H9 (cell line): ENCODE data around the gene IQGAP2. TPM values are rescaled to one million over a fixed set of nuclear protein-coding genes. Genes with fewer than 3 reads are reported as not detected.

ENCODE experiments used
- DNase-seq: peaks from one replicate; pipeline ENCODE4 v3.0.0-alpha.2; 2017
- H2AFZ ChIP-seq: one replicate; pipeline ENCODE4 v1.6.1; 2013; ENCODE audit warnings: mild to moderate bottlenecking, low read length, control low read depth, moderate library complexity
- H2AK5ac ChIP-seq: 2 replicates; pipeline ENCODE4 v1.6.1; 2013; ENCODE audit warnings: low read length, control low read depth, mixed read lengths; ENCODE audit not compliant: insufficient read length
- H2BK120ac ChIP-seq: one replicate; pipeline ENCODE4 v1.6.1; 2013; ENCODE audit warnings: low read depth, mild to moderate bottlenecking, low read length, control low read depth, inconsistent platforms; ENCODE audit not compliant: poor library complexity, severe bottlenecking
- H2BK12ac ChIP-seq: 2 replicates; pipeline ENCODE4 v1.6.1; 2013; ENCODE audit warnings: low read length, control low read depth, mixed read lengths, low read depth; ENCODE audit not compliant: insufficient read length
- H2BK15ac ChIP-seq: 2 replicates; pipeline ENCODE4 v1.6.1; 2013; ENCODE audit warnings: low read depth, low read length, control low read depth
- H2BK20ac ChIP-seq: one replicate; pipeline ENCODE4 v1.6.1; 2013; ENCODE audit warnings: low read depth, mild to moderate bottlenecking, low read length, control low read depth, inconsistent platforms; ENCODE audit not compliant: poor library complexity, severe bottlenecking
- H2BK5ac ChIP-seq: 2 replicates; pipeline ENCODE4 v1.6.1; 2013; ENCODE audit warnings: low read length, control low read depth, mixed read lengths; ENCODE audit not compliant: insufficient read length
- H3K14ac ChIP-seq: 2 replicates; pipeline ENCODE4 v1.6.1; 2013; ENCODE audit warnings: low read length, control low read depth; ENCODE audit not compliant: insufficient read depth
- H3K18ac ChIP-seq: 2 replicates; pipeline ENCODE4 v1.6.1; 2013; ENCODE audit warnings: low read depth, mild to moderate bottlenecking, mixed read lengths, low read length, control low read depth; ENCODE audit not compliant: insufficient read length
- H3K23ac ChIP-seq: 2 replicates; pipeline ENCODE4 v1.6.1; 2013; ENCODE audit warnings: low read length, control low read depth, mixed read lengths, low read depth; ENCODE audit not compliant: insufficient read length
- H3K23me2 ChIP-seq: 2 replicates; pipeline ENCODE4 v1.6.1; 2013; ENCODE audit warnings: low read depth, mild to moderate bottlenecking, mixed read lengths, low read length, control low read depth; ENCODE audit not compliant: insufficient read length, poor library complexity, severe bottlenecking
- H3K27ac ChIP-seq: 2 replicates; pipeline ENCODE4 v1.5.1; 2013; ENCODE audit warnings: low read length, control low read depth, mixed read lengths, low read depth; ENCODE audit not compliant: insufficient read length
- H3K27me3 ChIP-seq: 2 replicates; pipeline ENCODE4 v1.6.1; 2013; ENCODE audit warnings: low read length, control low read depth, inconsistent platforms; ENCODE audit not compliant: insufficient read depth
- H3K4ac ChIP-seq: 2 replicates; pipeline ENCODE4 v1.6.1; 2013; ENCODE audit warnings: low read depth, mild to moderate bottlenecking, control low read depth, inconsistent platforms, low read length, moderate library complexity
- H3K4me1 ChIP-seq: 2 replicates; pipeline ENCODE4 v1.6.1; 2013; ENCODE audit warnings: low read length, control low read depth, inconsistent platforms; ENCODE audit not compliant: insufficient read depth
- H3K4me2 ChIP-seq: 2 replicates; pipeline ENCODE4 v1.6.1; 2013; ENCODE audit warnings: low read length, control low read depth, mixed read lengths; ENCODE audit not compliant: insufficient read length, insufficient read depth
- H3K56ac ChIP-seq: 2 replicates; pipeline ENCODE4 v1.6.1; 2013; ENCODE audit warnings: low read depth, mild to moderate bottlenecking, mixed read lengths, low read length, control low read depth; ENCODE audit not compliant: insufficient read length
- H3K79me1 ChIP-seq: 2 replicates; pipeline ENCODE4 v1.6.1; 2013; ENCODE audit warnings: low read depth, mild to moderate bottlenecking, moderate library complexity, low read length, control low read depth, inconsistent platforms; ENCODE audit not compliant: insufficient read depth, poor library complexity, severe bottlenecking
- H3K79me2 ChIP-seq: 2 replicates; pipeline ENCODE4 v1.6.1; 2013; ENCODE audit warnings: low read length, control low read depth, inconsistent platforms; ENCODE audit not compliant: insufficient read depth
- H3K9ac ChIP-seq: 2 replicates; pipeline ENCODE4 v1.6.1; 2013; ENCODE audit warnings: low read length, control low read depth, mixed read lengths; ENCODE audit not compliant: insufficient read length; ENCODE audit errors: extremely low read depth
- H3K9me3 ChIP-seq: one replicate; pipeline ENCODE4 v1.6.1; 2013; ENCODE audit warnings: low read depth, low read length, inconsistent platforms; ENCODE audit not compliant: control insufficient read depth
- H3T11ph ChIP-seq: one replicate; pipeline ENCODE4 v1.6.1; 2013; ENCODE audit warnings: mild to moderate bottlenecking, low read length, control low read depth, inconsistent platforms
- H4K20me1 ChIP-seq: one replicate; pipeline ENCODE4 v1.6.1; 2013; ENCODE audit not compliant: control insufficient read depth, insufficient read length, insufficient read depth
- H4K5ac ChIP-seq: 2 replicates; pipeline ENCODE4 v1.6.1; 2013; ENCODE audit warnings: low read depth, mild to moderate bottlenecking, mixed read lengths, low read length, control low read depth; ENCODE audit not compliant: insufficient read length
- H4K8ac ChIP-seq: replicated peaks from 2 replicates; pipeline ENCODE4 v1.6.1; 2013; ENCODE audit warnings: low read length, control low read depth, mixed read lengths, low read depth; ENCODE audit not compliant: insufficient read length
- H4K91ac ChIP-seq: 2 replicates; pipeline ENCODE4 v1.6.1; 2013; ENCODE audit warnings: low read depth, mild to moderate bottlenecking, moderate library complexity, mixed read lengths, low read length, control low read depth; ENCODE audit not compliant: insufficient read length
- H3K27ac Mint-ChIP-seq, 3 experiments: 2 replicates in 2 of 3; 3 replicates in 1 of 3; pipeline ENCODE4 v1.8.0; 2020 to 2021; ENCODE audit warnings: mixed read lengths in 3 of 3, mild to moderate bottlenecking in 1 of 3, moderate library complexity in 1 of 3
- H3K27me3 Mint-ChIP-seq: 2 replicates; pipeline ENCODE4 v1.8.0; 2021; ENCODE audit warnings: low read depth, mild to moderate bottlenecking, moderate library complexity, mixed read lengths
- H3K36me3 Mint-ChIP-seq, 3 experiments: 2 replicates in 2 of 3; 3 replicates in 1 of 3; pipeline ENCODE4 v1.8.0; 2020 to 2021; ENCODE audit warnings: low read depth in 3 of 3, mixed read lengths in 3 of 3; ENCODE audit not compliant: insufficient read depth in 1 of 3
- H3K4me1 Mint-ChIP-seq, 2 experiments: 2 replicates each; pipeline ENCODE4 v1.8.0; 2020; ENCODE audit warnings: mixed read lengths in 2 of 2
- H3K4me3 Mint-ChIP-seq, 2 experiments: 2 replicates in 1 of 2; 3 replicates in 1 of 2; pipeline ENCODE4 v1.8.0; 2020 to 2021; ENCODE audit warnings: mild to moderate bottlenecking in 2 of 2, mixed read lengths in 2 of 2, moderate library complexity in 1 of 2
- H3K9me3 Mint-ChIP-seq, 2 experiments: 2 replicates in 1 of 2; 3 replicates in 1 of 2; pipeline ENCODE4 v1.8.0; 2020; ENCODE audit warnings: mild to moderate bottlenecking in 2 of 2, mixed read lengths in 2 of 2, moderate library complexity in 1 of 2
- WGBS: extraction: QIAGEN DNeasy Blood & Tissue Kit; methylation state at CpG from one replicate; pipeline ENCODE4 v1.1.7; 2013; ENCODE audit warnings: missing lambda C conversion rate, low lambda C conversion rate, mixed read lengths; ENCODE audit not compliant: insufficient read length; ENCODE audit errors: extremely low coverage; 5-methylcytosine and 5-hydroxymethylcytosine counted together
- total RNA-seq: library from RNA; stranded (reverse); gene quantifications from 2 replicates; pipeline ENCODE4 v1.2.1, GENCODE V29; 2021
- TF ChIP-seq, protein P1 (sequence below): fragments of 200-600 bp; sonication (generic); conservative IDR thresholded peaks from 3 replicates; pipeline ENCODE4 v1.8.0; 2021; ENCODE audit warnings: antibody characterized with exemption, mild to moderate bottlenecking

IQGAP2 gene
- total RNA-seq, 1 experiment from 2014 or later = 22.5 TPM

DNA sequence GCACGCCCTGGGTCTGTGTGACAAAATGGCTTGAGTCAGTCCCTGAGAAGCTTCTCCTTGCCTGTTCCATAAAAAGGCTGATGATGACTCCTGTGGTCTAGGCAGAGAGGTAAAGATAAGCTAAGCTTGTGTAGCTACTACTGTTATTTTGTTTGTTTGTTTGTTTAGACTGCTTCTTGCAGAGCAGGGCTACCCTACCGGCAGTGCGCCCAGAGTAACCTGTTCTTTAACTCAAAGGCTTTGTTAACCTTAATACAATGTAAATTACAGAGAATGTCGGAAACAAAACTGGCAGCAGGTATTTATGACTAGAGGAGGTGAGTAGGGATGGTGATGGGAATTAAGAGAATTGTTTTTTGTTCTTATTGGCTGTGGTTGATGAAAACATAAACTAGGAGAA is 132.5 kb downstream of the IQGAP2 start:
- peaks cover 27 to 31% of the 10 kb centered on the region in 2 experiments for H3K4me1 Mint-ChIP-seq
- H3K4me3 Mint-ChIP-seq = no peak overlapping the region
- no peak for DNase-seq

More for the DNA sequence above, 132.5 kb downstream of the IQGAP2 start:
- H3K27ac ChIP-seq = no peak overlapping the region
- peaks cover 8% of the 10 kb centered on the region for H3K4me1 ChIP-seq
- H4K8ac ChIP-seq = no peak overlapping the region
- H3K4ac ChIP-seq = no peak overlapping the region
- no peak overlapping the region for H3K18ac ChIP-seq
- H3K79me1 ChIP-seq = peaks cover 4% of the 10 kb centered on the region
- H2BK5ac ChIP-seq = no peak overlapping the region
- H3K79me2 ChIP-seq = peaks cover 8% of the 10 kb centered on the region; the same call in 1 of the 2 replicates
- WGBS = no CpG with 5 or more reads among the region's 4 CpGs
- H2AK5ac ChIP-seq = no peak overlapping the region
- H3K23ac ChIP-seq = no peak overlapping the region
- no peak overlapping the region for H3K9ac ChIP-seq
- TF ChIP-seq, protein P1, sequence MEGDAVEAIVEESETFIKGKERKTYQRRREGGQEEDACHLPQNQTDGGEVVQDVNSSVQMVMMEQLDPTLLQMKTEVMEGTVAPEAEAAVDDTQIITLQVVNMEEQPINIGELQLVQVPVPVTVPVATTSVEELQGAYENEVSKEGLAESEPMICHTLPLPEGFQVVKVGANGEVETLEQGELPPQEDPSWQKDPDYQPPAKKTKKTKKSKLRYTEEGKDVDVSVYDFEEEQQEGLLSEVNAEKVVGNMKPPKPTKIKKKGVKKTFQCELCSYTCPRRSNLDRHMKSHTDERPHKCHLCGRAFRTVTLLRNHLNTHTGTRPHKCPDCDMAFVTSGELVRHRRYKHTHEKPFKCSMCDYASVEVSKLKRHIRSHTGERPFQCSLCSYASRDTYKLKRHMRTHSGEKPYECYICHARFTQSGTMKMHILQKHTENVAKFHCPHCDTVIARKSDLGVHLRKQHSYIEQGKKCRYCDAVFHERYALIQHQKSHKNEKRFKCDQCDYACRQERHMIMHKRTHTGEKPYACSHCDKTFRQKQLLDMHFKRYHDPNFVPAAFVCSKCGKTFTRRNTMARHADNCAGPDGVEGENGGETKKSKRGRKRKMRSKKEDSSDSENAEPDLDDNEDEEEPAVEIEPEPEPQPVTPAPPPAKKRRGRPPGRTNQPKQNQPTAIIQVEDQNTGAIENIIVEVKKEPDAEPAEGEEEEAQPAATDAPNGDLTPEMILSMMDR = no peak
- no peak overlapping the region for H4K91ac ChIP-seq
- no peaks in the 10 kb centered on the region for H3K27me3 Mint-ChIP-seq
- H2BK120ac ChIP-seq = no peak overlapping the region
- no peak overlapping the region for H4K5ac ChIP-seq
- H3K4me2 ChIP-seq = no peak overlapping the region
- H2AFZ ChIP-seq = no peak overlapping the region
- H3K27me3 ChIP-seq = no peaks in the 10 kb centered on the region
- peaks cover 0 to 3% of the 10 kb centered on the region in 2 experiments; a peak in 2 of 5 replicates for H3K9me3 Mint-ChIP-seq
- peaks cover 3% of the 10 kb centered on the region for H3K23me2 ChIP-seq
- no peak overlapping the region for H3T11ph ChIP-seq
- no peak overlapping the region for H3K14ac ChIP-seq
- H2BK12ac ChIP-seq = no peak overlapping the region
- H3K36me3 Mint-ChIP-seq = peaks cover 0 to 6% (median 4%) of the 10 kb centered on the region in 3 experiments; a peak in 5 of 7 replicates
- no peak overlapping the region for H2BK20ac ChIP-seq
- no peak overlapping the region for H3K56ac ChIP-seq
- H3K9me3 ChIP-seq = no peaks in the 10 kb centered on the region
- H3K27ac Mint-ChIP-seq = peak overlapping the region; percentile 22 to 73 (median 42); a peak in 3 of 7 replicates
- H2BK15ac ChIP-seq = no peak overlapping the region
- no peaks in the 10 kb centered on the region for H4K20me1 ChIP-seq
